ENCODE measurements around the gene RFNG.
"Not testable (repeated sequence)": the region's sequence is repeated elsewhere in the genome, so short reads cannot be mapped to it uniquely, and the experiment has no call there.

RFNG gene

DNA sequence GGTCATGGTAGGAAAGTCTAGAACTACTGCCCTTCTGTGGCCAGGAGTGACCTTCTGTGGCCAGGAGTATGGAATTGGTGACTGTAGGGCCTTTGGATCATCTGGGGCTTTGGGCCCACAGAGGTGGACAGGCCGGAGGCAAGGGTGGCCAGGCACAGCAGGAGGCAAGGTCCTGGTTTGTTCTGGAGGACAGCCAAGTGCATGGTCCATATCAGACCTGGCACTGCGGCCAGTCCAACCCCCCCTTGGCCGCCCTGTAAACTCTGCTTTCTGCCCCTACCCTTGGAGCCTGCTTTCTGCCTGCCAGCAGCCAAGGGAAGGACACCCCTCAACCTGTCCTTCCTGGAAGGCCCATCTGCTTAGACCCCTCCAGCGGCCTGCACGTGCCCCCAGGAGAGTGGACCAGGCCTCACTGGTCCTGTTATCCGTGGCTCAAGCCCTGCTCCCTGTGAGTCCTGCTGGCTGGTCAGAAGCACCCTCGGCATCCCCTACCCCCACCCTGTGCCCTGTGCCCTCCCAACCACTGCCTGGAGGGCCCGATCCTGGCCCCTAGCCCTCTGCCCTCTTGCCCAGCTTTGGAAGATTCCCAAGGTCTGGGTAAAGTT lies 11.8 kb downstream of the RFNG start:
- no peak for DNase-seq

DNA sequence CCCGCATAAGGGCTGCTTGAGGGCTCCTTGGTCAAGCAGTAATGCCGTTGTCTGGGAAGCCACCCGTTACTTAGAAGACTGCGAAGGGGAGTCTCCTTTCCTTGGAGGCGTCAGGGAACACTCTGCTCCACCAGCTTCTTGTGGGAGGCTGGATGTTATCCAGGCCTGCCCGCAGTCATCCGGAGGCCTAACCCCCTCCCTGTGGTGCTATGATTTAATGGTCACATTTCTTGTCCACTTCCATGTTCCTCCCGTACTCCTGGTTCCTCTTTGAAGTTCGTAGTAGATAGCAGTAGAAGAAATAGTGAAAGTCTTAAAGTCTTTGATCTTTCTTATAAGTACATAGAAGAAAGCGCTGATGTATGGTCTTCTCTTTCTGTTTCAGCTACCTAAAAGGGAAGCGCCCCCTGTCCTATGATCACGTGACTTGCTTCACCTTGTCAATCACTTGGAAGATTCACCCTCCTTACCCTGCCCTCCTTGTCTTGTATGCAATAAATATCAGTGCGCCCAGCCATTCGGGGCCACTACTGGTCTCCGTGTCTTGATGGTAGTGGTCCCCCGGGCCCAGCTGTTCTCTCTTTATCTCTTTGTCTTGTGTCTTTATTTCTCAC lies 12.7 kb downstream of the RFNG start:
- not testable (repeated sequence) for DNase-seq

DNA sequence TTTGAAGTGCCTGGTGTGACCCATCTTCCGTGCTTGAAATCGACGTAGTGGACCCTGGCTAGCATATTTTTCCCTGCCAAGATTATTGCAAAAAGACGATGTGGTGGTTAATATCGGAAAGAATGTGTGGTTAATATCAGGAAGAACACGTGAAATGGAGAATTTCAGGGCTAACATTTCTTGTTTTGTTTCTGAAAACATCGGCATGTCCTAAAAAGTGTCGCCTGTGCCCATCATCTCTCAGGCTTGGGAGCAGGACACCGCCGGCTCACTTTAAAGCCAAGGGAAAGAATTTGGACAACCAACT lies 13.8 kb downstream of the RFNG start:
- DNase-seq: no peak

DNA sequence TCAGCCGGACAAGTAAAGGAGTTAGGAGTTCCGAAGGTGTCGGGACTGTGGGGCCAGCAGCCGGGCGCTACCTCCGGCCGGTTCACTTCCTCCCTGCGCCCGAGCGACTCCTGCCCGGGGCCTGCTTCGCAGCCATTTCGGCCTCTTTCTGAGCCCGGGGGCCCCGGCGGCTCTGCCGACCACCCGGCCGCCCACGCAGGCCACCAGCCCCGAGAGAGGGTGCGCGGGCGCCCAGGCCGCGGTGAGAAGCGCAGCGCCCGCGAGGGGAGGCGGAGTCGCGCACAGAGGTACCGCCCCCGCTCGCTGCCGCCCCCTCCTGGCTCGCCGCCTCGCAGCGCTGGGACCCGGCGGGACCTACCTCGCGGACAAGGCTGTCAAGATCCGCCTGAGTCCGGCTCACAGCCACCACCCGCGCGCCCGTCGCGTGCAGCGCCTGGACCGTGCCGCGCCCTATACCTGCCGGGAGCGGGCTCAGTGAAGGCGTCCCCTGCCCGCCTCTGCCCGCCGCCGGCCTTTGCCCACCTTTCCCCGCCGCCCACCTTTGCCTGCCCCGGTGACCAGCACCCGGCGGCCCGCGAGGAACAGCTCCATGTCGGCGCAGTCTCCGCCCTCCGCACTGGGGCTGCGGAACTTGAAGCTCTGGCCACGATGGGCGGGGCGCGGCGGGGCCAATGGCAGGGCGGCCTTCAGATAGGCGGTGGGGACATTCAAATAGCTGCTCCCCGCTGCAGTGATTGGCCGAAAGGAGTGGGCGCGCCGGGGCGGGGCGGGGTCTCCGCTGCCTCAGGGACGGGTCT lies 14.3 kb downstream of the RFNG start, which contains the start of gene DCXR:
Gene DCXR, minus strand, starts transcription at position 606 of the 797 bp plus-strand sequence. Its CDS starts 15 bp downstream, at position 591.
- peak; percentile 90 for DNase-seq

DNA sequence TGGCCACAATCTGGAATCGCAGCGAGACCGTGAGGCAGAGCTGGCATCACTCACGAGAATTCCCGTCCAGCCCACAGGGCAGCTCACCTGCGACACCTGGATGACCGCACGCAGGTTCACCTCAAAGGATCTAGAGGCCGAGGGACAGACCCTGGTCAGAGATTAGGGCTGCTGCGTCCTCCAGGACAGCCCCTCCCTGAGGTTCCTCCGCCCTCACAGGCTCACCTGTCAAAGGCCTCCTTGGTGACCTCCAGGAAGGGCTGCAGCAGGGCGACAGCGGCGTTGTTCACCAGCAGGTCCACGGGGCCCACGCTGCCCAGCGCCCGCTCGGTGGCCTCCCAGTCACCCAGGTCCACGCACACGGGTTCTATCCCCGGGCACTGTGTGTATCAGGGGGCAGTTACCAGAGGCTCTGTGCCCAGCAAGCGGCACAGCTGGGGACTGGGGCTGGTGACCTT lies 14.9 kb downstream of the RFNG start:
- DNase-seq: no peak

DNA sequence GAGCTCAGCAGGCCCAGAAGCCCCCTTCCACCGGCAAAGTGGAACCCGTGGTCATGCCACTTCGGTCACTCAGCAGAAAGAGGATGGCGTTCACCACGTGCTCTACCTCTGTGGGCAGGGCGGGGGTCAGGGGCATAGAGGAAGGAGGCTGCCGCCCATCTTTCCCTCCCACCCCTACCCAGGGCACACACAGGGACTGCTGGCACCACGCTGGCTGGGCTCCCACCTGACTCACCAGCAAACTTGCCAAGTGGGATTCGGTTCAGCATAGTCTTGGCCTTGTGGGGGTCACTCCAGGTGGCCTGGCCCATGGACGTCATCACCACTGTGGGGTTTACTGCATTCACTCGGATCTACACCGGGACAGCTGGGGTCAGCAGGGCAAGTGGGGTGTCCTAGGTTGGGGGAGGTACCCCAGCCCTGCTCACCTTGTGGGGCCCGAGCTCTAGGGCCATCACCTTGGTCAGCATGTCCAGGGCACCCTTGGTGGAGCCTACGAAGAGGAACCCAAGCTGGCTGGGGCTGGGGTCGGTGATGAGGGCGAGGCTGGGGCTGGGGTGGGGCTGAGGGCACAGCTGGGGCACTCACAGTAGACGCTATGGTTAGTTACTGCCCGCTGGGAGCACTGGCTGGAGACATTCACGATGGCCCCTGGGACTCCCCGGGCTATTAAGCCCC lies 15.5 kb downstream of the RFNG start:
- no peak for DNase-seq

DNA sequence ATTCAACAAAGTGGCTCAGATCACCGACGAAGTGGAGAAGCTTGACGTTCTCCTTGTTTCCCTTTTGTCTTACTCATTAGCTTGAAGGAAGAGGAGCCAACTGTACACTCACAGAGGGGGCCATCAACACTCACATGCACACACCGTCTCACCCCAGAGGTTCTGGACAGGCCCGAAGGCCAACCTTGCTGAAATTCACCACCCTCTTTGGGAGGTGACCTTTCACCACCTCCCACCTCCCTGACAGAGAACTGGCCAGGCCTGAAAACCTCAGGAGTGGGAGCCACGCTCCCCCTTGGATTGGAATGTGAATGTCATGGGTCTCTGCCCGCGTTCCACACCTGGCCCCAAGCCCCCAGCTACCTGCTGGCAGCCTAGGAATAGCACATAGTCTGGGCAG lies 16.1 kb downstream of the RFNG start:
- no peak for DNase-seq

DNA sequence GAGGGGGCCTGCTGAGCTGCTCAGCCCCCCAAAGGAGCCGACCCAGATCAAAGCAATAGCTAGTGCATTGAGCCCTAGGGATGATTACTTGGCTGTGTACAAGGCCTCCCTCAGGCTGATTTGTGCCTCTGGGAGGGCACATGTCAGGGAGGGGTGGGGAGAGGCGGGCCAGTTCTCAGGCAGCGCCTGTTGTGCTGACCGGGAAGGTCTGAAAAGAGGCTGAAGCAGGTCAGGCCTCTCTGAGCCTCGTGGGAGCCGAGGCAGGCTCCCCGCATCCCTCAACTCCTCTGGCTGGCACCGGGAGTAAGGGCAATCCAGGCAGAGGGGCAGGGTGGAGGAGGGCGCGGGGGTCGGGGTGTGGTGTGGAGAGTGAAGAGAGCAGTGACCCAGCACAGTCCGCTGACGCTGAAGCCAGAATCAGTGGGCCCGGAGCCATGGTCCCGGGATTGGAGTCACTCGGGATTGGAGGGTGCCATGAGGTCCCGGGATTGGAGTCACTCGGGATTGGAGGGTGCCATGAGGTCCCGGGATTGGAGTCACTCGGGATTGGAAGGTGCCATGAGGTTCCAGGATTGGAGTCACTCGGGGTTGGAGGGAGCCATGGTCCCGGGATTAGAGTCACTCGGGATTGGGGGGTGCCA lies 17.1 kb downstream of the RFNG start:
- no peak for DNase-seq

DNA sequence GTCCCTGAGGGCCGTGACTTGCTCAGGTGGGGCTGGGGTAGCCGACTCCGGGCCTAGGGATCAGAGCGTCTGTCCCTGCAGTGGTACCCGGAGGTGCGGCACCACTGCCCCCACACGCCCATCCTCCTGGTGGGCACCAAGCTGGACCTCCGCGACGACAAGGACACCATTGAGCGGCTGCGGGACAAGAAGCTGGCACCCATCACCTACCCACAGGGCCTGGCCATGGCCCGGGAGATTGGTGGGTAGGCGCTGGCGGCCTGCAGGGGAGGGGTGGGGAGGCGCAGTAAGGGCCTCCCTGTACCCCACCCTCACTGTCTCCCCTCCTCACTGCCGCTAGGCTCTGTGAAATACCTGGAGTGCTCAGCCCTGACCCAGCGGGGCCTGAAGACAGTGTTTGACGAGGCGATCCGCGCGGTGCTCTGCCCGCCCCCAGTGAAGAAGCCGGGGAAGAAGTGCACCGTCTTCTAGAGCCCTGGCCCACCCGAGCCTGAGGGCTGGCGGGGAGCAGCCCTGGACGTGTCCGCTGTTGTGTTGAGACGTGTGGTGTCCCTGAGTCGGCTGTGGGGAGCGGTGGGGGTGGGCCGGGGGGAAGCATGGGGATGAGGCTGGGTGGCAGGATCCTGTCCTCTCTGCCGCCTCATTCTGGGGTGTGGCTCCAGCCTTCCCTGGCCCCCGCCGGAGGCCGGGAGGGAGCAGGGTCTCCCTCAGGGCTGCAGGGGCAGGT lies 18.1 kb downstream of the RFNG start:
- no peak for DNase-seq

DNA sequence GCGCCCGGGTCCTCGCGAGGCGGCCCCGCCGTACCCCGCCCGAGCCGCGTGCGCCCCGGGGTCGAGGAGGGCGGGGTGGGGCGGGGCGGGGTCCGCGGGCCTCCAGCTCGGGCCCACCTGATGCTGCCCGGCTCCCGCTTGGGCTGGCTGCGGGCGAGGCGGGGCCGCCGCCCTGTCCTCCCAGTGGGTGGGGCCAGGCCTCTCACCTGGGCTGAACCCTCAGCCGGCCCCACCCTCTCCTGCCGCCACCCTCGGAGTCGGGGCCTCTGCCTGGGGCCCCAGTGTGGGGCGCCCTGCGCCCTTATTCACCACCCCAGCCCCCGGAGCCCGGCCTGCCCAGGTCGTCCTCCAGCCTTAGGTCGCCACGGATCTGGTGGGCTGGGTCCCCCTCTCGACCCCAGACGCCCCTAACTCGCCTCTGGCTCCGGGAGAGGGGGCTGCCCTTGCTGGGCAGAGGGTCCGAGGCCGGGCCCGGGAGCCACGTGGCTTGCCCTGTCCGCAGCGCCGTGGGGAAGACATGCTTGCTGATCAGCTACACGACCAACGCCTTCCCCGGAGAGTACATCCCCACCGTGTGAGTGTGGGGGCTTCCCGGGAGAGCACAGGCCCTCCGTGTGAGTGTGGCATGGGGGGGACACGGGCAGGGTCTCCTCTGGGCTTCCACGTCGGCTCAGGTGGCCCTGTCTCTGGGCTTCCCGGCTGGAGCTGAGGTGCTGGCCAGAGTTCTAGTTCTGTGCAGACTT lies 19.6 kb downstream of the RFNG start:
- DNase-seq: peak; percentile 39

DNA sequence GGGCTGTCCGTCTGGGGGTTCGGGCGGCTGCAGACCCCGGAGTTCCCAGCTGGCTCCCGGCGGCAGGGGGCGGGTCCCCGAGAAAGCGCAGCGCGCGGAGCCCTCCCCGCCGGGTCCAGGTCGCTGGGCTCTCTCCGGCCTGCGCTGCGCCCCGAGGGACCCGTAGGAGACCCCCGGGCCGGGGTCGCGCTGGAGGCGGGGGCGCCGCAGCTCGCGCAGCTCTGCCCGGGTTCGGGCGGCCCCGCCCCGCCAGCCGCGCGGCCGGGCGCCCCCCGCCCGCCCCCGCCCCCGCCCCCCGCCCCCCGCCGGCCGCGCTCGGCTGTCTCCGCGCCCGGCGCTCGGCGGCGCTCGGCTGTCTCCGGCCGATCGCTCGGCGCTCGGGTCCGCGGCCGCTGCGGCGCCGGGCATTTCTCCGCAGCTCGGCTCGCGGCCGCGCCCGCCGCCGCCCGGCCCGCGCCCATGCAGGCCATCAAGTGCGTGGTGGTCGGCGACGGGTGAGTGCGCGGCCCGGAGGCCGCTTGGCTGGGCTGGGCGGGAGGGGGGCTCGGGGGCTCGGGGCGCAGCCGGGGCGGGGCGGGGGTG lies 20.2 kb downstream of the RFNG start, which contains the start of gene RAC3:
Gene RAC3, plus strand, starts transcription at position 376 of the 582 bp plus-strand sequence. Its CDS starts 84 bp downstream, at position 460.
- peak; percentile 71 for DNase-seq

DNA sequence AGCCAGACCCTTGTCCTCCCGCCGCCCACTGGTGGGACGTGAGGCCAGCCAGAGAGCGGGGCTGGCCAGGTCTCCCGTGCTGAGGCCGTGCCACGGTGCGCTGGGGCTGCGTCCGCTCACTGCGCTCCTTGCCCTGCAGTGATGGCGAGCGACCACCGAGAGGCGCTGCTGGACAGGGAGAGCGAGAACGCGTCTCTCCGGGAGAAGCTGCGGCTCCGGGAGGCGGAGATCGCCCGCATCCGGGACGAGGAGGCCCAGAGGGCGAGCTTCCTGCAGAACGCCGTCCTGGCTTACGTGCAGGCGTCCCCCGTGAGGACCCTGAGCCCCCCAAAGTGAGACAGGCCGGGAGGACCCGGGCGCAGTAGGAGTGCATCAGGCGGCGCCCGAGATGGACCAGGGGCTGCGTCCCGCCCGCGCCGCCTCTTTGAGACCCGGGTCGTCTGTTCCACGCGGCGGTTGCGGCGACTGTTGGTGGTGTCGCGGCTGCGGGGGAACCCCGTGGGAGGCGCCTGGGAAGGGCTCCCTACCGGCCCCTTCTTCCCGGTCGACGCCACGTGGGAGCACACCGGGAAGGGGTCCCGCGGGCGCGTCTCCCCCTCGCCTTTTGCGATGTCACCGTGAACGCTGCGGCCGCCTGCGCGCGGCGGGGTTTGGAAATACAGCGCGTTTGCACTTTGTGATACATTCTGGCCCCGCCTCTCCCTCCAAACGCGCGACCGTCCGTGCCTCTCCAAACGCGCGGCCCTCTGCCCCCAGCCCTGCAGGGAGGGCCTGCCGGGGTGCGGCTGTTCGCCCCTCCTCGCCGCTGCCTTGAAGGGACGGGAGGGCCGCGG lies 20.9 kb downstream of the RFNG start:
- DNase-seq: peak; percentile 74

DNA sequence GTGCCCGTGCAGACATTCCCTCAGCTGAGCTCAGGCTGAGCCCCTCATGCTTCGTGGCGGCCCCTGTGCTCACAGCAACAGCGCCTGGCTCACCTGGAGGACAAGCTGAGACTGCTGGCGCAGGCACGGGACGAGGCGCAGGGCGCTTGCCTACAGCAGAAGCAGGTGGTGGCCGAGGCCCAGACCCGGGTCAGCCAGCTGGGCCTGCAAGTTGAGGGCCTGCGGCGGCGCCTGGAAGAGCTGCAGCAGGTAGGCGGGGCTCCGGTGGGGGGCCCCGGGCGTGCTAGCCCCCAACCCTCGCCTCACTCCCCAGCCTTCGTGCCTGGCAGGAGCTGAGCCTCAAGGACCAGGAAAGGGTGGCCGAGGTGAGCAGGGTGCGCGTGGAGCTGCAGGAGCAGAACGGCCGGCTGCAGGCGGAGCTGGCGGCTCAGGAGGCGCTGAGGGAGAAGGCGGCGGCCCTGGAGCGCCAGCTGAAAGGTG lies 21.6 kb downstream of the RFNG start:
- DNase-seq: no peak

DNA sequence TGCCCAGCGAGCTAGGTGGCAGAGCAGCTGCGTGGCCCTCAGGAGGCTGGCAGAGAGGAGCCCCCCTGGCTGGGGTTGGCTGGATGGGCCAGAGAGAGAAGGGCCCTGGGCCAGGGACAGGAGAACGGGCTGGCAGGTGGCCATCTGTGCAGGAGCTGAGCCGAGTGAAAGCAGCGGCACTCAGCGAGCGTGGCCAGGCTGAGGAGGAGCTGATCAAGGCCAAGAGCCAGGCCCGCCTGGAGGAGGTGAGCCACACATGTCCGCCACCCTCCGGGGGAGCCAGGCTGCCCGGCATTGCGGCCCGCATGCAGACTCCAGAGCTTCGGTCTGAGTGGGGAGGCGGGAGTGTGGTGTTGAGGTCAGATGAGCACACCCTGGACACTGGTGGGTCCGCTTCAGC lies 22.2 kb downstream of the RFNG start:
- DNase-seq: no peak

DNA sequence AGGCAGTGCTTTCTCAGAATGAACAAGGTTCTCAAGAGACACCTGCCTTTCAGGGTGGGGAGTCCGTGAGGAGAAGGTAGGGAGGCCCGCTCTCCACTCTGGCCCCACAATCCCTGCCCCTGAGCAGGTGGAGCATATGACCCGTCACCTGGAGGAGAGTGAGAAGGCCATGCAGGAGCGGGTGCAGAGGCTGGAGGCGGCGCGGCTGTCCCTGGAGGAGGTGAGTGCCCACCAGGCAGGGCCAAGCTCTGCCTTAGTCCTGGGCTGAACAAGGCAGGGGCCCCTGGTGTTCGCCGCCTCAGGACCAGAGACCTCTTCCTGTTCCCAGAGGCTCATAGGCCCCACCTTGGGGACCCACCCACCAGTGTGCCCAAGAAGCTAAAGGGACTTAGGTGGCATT lies 22.6 kb downstream of the RFNG start:
- no peak for DNase-seq

DNA sequence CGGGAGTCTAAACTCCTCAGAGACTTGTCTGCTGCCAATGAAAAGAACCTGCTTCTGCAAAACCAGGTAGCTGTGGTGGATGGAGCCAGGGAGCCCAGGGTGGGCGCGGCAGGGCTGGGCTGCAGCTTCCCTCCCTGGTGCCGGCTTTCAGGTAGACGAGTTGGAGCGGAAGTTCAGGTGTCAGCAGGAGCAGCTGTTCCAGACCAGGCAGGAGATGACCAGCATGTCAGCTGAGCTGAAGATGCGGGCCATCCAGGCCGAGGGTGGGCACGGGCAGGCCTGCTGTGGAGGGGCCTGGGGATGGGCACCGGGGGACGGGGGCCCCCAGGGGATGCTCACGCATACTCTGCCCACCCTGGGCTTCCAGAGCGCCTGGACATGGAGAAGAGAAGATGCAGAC lies 23.4 kb downstream of the RFNG start:
- DNase-seq: no peak

DNA sequence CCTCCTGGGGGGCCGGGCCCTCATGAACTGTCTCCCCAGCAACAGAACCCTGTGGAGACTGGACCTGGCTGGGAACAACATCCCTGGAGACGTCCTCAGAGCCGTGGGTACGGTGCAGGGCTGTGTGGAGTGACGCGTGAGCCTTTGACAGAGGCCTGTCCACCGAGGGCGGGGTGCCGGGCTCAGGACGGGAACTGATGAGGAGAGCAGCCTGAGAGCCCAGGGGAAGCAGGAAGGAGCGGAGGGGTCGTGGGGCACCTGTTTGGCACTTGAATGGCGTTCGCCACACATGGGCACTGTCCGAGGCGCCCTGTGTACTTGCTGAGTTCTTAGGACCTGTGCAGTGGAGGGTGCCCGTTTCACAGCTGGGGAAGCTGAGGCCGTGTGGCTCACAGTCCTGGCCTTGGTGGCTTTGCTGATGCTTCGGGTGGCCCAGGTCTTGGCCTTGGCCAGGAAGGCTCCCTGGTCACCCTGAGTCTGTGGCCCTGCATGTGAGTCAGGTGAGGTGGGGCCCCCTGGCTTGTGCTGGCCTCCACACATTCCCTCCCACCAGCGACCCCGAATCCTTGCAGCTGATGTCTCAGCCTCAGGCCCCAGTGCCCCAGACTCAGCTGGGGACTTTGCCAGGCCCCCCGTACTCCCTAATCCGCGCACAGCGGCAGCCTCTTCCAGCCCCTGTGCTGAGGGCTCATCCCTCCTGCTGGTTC lies 26.1 kb downstream of the RFNG start:
- no peak for DNase-seq

DNA sequence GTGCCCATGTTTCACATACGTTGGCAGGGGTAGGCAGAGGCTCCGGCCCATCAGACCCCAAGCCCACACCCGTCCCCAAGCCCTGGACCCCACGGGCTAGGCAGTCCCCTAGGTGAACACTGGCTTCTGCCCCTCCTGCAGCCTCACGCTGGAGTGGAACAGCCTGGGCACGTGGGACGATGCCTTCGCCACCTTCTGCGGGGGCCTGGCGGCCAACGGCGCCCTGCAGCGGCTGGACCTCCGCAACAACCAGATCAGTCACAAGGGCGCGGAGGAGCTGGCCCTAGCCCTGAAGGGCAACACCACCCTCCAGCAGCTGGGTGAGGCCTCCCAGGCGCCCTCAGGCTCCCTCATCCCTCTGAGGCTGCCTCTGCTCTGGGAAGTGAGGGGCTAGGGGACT lies 26.8 kb downstream of the RFNG start:
- DNase-seq: no peak
